Lower leg skin (tissue), 4 donors: Measurements from ENCODE around the gene MILR1. TPM values are rescaled to one million over a fixed set of nuclear protein-coding genes. Genes with fewer than 3 reads are reported as not detected.

Source experiments
- DNase-seq, 2 donors: peaks; one replicate each; pipeline ENCODE4 v3.0.0-alpha.2; 2019; ENCODE audit warnings: low spot score in 2 of 2
- H3K4me3 ChIP-seq: fragments of 200-600 bp; sonication (generic); 2 replicates; pipeline ENCODE4 v1.5.1; 2017; ENCODE audit warnings: mild to moderate bottlenecking, low read depth; ENCODE audit not compliant: poor library complexity, severe bottlenecking
- POLR2A ChIP-seq, 2 donors: fragments of 450-650 bp; IDR thresholded peaks; one replicate each; pipeline ENCODE4 v1.6.1; 2016 to 2017; ENCODE audit warnings: antibody characterized with exemption in 2 of 2, mild to moderate bottlenecking in 1 of 2, moderate library complexity in 1 of 2
- WGBS, 2 donors: methylation state at CpG; one replicate each; pipeline ENCODE4 v1.1.5; 2018; 5-methylcytosine and 5-hydroxymethylcytosine counted together
- intact Hi-C: fragments of 100-400 bp; cut with DNase I; formaldehyde crosslinking; loops from one replicate; pipeline ENCODE4 v1.15.0; 2023; ENCODE audit warnings: low total_unique reads
- total RNA-seq, 4 donors: library from RNA; depleted of rRNA; stranded (reverse); fragments of >200 nt; gene quantifications; one replicate each; pipeline ENCODE4 v1.1.0, GENCODE V29; 2016
- TF ChIP-seq, protein P1 (sequence below), 3 donors: fragments of 450-650 bp; IDR thresholded peaks; one replicate each; pipeline ENCODE4 v1.5.1; 2016; ENCODE audit warnings: antibody characterized with exemption in 3 of 3, mild to moderate bottlenecking in 3 of 3, moderate library complexity in 2 of 3

Gene MILR1
- total RNA-seq, 4 donors from 2014 or later = 1.8 TPM; not detected in 3

DNA sequence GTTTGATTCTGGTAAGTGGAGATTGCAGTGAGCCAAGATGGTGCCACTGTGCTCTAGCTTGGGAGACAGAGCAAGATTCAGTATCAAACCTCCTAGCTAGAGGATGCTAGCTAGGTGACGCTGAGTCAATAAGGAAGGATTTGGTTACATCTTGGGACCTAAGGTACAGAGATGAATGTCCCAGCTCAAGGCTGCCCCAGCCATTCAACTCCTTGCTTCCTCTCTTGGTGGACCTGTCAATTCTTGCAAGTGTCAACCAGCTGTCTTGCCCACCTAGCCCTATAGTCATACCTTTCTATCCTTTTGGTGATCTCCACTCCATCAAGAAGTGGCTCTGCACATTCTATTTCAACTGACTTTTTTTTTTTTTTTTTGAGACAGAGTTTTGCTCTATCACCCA is 1.4 kb upstream of the MILR1 start:
- 96 to 100% methylated on average over 1 of the region's 1 CpG for WGBS, 2 donors
- no peak for DNase-seq
- TF ChIP-seq POLR2A (IDR thresholded peaks at IDR 0.05) = no peak
- TF ChIP-seq, protein P1, sequence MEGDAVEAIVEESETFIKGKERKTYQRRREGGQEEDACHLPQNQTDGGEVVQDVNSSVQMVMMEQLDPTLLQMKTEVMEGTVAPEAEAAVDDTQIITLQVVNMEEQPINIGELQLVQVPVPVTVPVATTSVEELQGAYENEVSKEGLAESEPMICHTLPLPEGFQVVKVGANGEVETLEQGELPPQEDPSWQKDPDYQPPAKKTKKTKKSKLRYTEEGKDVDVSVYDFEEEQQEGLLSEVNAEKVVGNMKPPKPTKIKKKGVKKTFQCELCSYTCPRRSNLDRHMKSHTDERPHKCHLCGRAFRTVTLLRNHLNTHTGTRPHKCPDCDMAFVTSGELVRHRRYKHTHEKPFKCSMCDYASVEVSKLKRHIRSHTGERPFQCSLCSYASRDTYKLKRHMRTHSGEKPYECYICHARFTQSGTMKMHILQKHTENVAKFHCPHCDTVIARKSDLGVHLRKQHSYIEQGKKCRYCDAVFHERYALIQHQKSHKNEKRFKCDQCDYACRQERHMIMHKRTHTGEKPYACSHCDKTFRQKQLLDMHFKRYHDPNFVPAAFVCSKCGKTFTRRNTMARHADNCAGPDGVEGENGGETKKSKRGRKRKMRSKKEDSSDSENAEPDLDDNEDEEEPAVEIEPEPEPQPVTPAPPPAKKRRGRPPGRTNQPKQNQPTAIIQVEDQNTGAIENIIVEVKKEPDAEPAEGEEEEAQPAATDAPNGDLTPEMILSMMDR (IDR thresholded peaks at IDR 0.05) = no peak
- H3K4me3 ChIP-seq = no peak overlapping the region
- intact Hi-C loops = no loop called here

DNA sequence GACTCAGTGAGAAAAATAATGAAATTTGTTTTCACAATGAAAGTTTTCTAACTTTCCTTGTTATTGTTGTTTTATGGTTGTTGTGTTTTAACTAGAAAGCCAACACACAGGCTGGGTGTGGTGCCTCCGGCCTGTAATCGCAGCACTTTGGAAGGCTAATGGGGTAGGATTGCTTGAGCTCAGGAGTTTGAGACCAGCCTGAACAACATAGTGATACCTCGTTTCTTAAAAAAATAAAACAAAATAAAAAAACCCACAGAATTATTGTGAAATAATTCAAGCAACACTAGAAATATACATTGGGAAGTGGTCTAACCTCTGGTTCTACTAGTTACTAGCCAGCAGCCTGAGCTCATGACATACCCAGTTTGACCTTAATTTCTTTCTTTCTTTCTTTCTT is 630 bp downstream of the MILR1 start:
- intact Hi-C loops = no loop called here
- DNase-seq = no peak
- TF ChIP-seq POLR2A (IDR thresholded peaks at IDR 0.05) = no peak
- TF ChIP-seq, protein P1 (IDR thresholded peaks at IDR 0.05) = no peak
- 59 to 62% methylated on average over 3 of the region's 3 CpGs for WGBS, 2 donors
- H3K4me3 ChIP-seq = no peak overlapping the region

DNA sequence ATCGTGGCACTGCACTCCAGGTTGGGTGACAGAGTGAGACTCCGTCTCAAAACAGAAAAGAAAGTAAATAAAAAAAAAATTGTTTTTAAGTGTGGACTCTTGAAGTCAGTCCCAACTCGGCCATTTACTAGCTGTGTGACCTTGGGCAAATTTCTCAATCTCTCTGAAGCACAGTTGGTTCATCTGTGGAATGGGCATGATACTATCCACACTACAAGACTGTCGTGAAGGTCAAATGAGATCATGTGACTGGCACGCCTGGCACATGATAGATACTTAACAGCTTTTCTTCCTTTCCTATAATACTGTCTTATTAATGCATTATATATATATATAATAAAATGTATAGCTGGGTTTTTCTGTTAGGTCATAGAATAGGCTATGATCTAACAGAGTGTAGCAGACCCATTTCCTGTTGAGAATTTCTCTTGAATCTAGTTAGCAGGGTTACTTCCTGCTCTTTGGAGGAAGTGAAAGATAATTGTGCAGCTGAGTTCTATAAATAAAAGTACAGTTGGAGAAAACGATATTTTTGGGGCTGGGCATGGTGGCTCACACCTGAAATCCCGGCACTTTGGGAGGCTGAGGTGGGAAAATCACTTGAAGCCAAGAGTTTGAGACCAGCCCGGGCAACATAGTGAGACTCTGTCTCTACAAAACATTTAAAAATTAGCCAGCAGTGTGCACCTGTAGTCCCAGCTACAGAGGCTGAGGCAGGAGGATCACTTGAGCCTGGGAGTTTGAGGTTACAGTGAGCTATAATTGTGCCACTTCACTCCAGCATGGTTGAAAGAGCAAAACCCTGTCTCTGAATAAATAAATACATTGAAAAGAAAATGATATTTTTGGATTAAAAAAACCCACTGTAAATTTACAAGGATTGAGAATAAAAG is 7.3 kb downstream of the MILR1 start:
- TF ChIP-seq, protein P1 (IDR thresholded peaks at IDR 0.05) = no peak
- TF ChIP-seq POLR2A (IDR thresholded peaks at IDR 0.05) = no peak
- 79 to 82% methylated on average over 8 of the region's 8 CpGs for WGBS, 2 donors
- no peak for DNase-seq
- intact Hi-C loops = no loop called here
- no peak overlapping the region for H3K4me3 ChIP-seq

DNA sequence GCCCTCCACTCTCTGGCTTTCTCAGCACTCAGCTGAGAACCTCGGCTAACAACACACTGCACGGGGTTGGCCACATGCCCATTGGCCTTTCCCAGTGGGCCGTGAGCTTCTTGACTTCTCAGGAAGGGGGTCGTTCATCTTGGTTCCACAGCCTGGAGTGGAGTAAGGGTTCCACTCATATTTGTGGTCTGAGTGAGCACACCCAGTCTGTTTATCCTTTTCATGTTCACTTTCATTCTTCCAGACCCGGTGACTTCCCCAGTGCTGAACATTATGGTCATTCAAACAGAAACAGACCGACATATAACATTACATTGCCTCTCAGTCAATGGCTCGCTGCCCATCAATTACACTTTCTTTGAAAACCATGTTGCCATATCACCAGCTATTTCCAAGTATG is 8.2 kb downstream of the MILR1 start:
- 75 to 85% methylated on average over 7 of the region's 7 CpGs for WGBS, 2 donors
- H3K4me3 ChIP-seq = no peak overlapping the region
- intact Hi-C loops = no loop called here
- no peak for DNase-seq
- TF ChIP-seq, protein P1 (IDR thresholded peaks at IDR 0.05) = no peak
- no peak for TF ChIP-seq POLR2A (IDR thresholded peaks at IDR 0.05)

DNA sequence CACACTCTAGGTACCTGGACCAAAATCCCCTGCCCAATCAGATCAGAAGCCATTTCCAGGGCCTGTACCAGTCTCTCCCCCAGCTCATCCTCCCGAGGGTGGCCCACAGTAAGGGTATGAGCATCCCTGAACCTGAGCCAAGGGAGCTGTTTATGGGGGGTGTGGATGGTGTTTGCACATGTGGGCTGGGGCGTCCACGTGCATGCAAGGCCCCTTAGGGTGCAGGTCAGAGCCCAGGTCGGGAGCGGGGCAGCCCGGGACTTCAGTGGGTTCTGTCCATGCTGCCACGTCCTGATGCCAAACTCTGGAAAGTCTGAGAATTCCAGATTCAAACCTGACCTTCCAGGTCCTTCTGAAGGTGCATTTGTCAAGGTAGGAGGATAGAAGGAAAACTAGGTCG is 9.8 kb downstream of the MILR1 start:
- TF ChIP-seq POLR2A (IDR thresholded peaks at IDR 0.05) = no peak
- TF ChIP-seq, protein P1 (IDR thresholded peaks at IDR 0.05) = no peak
- H3K4me3 ChIP-seq = no peak overlapping the region
- intact Hi-C loops = no loop called here
- no peak for DNase-seq
- 84 to 88% methylated on average over 8 of the region's 8 CpGs for WGBS, 2 donors
